Stimulated activated naive CD8-positive, alpha-beta T cell treated with anti-CD3 and anti-CD28 coated beads, Interleukin-15, amount 100 ng/mL, for 72 hours (primary cell): Measurements from ENCODE around the gene TOR4A.
"Not testable (repeated sequence)": the region's sequence is repeated elsewhere in the genome, so short reads cannot be mapped to it uniquely, and the experiment has no call there.

Experiments
- ATAC-seq: fragments of 150-1000 bp; cut with Tn5 transposase; 2 replicates; pipeline ENCODE4 v1.10.0; 2021; ENCODE audit warnings: mild to moderate bottlenecking, moderate library complexity
- DNase-seq, 2 donors: peaks; one replicate each; pipeline ENCODE4 v3.0.0; 2021 to 2022
- H3K27ac Mint-ChIP-seq, 2 donors: one replicate each; pipeline ENCODE4 v1.8.0; 2022; ENCODE audit warnings: mild to moderate bottlenecking in 2 of 2, mixed read lengths in 2 of 2, moderate library complexity in 2 of 2
- H3K27me3 Mint-ChIP-seq: one replicate; pipeline ENCODE4 v1.8.0; 2022; ENCODE audit warnings: mixed read lengths
- H3K4me1 Mint-ChIP-seq: one replicate; pipeline ENCODE4 v1.8.0; 2022; ENCODE audit warnings: mild to moderate bottlenecking, mixed read lengths
- H3K4me3 Mint-ChIP-seq, 2 donors: one replicate each; pipeline ENCODE4 v1.8.0; 2022; ENCODE audit warnings: mild to moderate bottlenecking in 2 of 2, mixed read lengths in 2 of 2, moderate library complexity in 1 of 2
- H3K9me3 Mint-ChIP-seq, 2 donors: one replicate each; pipeline ENCODE4 v1.8.0; 2022; ENCODE audit warnings: mixed read lengths in 2 of 2

The TOR4A gene

GRCh38 chr9:137317718-137318511 lies 40.4 kb downstream of the TOR4A start:
- Mint-ChIP-seq H3K27ac (peak overlapping the region in 1 of 2 donors; percentile 65), H3K4me3 (peak overlapping the region in 1 of 2 donors; percentile 41), H3K27me3 (peaks cover 8% of the 10 kb centered on the region), H3K4me1 (peaks cover 34% of the 10 kb centered on the region), H3K9me3 (no peaks in the 10 kb centered on the region)
- no peak for DNase-seq
- no peak for ATAC-seq

DNA sequence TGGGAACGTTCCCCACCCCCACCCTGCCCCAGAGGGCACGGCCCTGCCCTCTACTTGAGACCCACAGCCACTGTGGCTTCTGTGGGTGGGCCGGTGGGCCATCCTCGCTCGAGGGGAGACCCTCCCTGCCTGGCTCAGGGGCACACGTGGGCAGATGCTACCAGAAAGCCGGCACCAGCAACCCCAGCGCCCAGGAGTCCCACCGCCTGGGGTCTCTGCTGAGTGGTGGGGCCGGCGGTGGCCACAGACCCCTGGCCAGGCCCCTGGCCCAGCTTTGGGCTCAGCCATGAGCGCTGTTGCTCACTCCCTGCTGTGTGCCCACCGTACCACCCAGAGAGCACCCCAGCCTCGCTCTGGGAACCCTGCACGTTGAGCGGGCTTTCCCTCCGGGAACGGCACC lies 41.1 kb downstream of the TOR4A start:
- no peaks in the 10 kb centered on the region for H3K9me3 Mint-ChIP-seq
- no peak overlapping the region for H3K4me3 Mint-ChIP-seq
- H3K27ac Mint-ChIP-seq = no peak overlapping the region
- peaks cover 8% of the 10 kb centered on the region for H3K27me3 Mint-ChIP-seq
- H3K4me1 Mint-ChIP-seq = peaks cover 34% of the 10 kb centered on the region
- DNase-seq = no peak
- ATAC-seq = no peak

DNA sequence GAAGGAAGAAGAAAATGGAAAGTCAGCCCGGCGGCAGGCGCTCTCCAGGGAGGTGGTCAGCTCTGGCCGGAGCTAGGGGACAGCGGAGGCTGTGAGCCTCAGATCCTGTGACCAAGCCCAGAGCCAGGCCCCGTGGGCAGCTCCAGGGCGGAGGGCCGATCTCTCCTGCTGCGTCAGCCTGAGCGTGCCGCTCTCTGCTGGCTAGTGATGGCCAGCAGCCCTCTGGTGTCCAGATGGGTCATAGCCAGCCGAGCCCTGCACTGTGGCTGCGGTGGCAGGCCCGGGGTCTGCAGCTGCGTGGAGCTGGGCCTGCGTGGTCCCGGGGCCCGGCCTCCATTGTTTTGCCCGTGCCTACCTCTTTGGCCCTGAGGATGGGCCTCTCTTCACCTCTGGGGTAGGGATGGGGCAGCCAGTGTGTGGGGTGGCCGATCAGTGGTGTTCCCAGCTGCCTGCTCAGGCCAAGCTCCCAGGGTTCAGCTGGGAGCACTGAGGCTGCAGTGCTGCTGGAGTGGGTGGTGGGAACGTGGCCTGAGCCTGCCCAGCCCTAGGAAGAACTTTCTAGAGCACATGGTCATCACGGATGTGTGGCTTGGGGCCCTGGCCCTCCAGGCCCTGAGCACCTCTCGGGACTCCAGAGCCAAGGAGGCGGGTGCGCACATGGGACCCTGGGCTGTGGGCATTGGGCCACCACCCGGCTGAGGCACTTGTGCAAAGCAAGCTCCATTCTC lies 41.6 kb downstream of the TOR4A start:
- H3K4me1 Mint-ChIP-seq = peaks cover 34% of the 10 kb centered on the region
- no peak overlapping the region for H3K4me3 Mint-ChIP-seq
- ATAC-seq (no peak), DNase-seq (no peak)
- H3K27me3 Mint-ChIP-seq = peaks cover 8% of the 10 kb centered on the region
- no peak overlapping the region for H3K27ac Mint-ChIP-seq
- no peaks in the 10 kb centered on the region for H3K9me3 Mint-ChIP-seq

DNA sequence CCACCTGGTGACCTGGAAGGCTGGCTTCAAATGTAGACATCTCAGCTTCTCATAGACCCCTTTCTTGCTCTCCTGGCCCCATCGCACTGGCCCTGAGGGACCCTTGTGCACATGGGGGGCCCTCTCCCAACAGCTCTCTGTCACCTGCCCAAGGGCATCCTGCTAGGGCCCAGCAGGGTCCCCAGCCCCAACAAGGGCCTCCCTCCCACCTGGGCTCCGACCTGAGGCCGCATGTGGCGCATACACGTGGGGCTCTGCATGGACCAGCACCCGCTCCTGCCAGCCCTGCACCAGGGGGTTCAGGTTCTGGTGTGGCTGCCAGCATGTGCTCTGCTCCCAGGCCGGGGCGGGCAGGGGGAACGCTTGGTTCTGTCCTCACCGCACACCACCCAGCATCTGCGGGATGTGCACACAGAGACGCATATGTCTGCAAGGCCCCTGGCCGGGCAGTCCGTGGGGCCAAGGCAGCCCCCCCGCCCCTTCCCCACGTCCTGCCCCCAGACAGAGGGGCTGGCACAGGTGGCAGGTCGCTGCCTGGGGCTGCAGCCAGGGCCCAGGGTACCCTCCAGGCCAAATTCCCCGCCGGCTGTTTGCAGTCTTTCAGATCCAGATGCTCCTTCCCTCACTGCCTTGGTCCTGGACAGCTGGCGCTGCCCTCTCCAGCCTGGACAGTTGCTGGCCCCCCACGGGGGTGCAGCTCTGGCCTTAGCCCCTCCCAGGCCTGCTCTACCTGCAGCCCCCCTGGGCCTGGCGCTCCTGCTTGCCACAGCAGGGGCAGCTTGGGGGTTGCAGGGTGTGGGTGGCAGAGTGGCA lies 42.4 kb downstream of the TOR4A start:
- H3K4me3 Mint-ChIP-seq = peak overlapping the region in 1 of 2 donors; percentile 73
- peaks cover 34% of the 10 kb centered on the region for H3K4me1 Mint-ChIP-seq
- peak in 1 of 2 donors; percentile 11 for DNase-seq
- peak overlapping the region in 1 of 2 donors; percentile 93 for H3K27ac Mint-ChIP-seq
- H3K9me3 Mint-ChIP-seq = no peaks in the 10 kb centered on the region
- peaks cover 8% of the 10 kb centered on the region for H3K27me3 Mint-ChIP-seq
- ATAC-seq = no peak

GRCh38 chr9:137320555-137321384 lies 43.2 kb downstream of the TOR4A start:
- H3K4me1 Mint-ChIP-seq = peaks cover 36% of the 10 kb centered on the region
- peak overlapping the region; percentile 45 to 73 for H3K4me3 Mint-ChIP-seq
- H3K9me3 Mint-ChIP-seq = no peaks in the 10 kb centered on the region
- H3K27ac Mint-ChIP-seq = peak overlapping the region in 1 of 2 donors; percentile 93
- peak; percentile 27 to 31 for DNase-seq
- ATAC-seq = peak; percentile 44
- H3K27me3 Mint-ChIP-seq = peaks cover 8% of the 10 kb centered on the region

GRCh38 chr9:137321726-137322361 lies 44.3 kb downstream of the TOR4A start:
- H3K9me3 Mint-ChIP-seq = peaks cover 0 to 3% of the 10 kb centered on the region in 2 donors
- DNase-seq (no peak), ATAC-seq (no peak)
- no peak overlapping the region for H3K27ac Mint-ChIP-seq
- H3K27me3 Mint-ChIP-seq = peaks cover 13% of the 10 kb centered on the region
- peaks cover 40% of the 10 kb centered on the region for H3K4me1 Mint-ChIP-seq
- H3K4me3 Mint-ChIP-seq = no peak overlapping the region

DNA sequence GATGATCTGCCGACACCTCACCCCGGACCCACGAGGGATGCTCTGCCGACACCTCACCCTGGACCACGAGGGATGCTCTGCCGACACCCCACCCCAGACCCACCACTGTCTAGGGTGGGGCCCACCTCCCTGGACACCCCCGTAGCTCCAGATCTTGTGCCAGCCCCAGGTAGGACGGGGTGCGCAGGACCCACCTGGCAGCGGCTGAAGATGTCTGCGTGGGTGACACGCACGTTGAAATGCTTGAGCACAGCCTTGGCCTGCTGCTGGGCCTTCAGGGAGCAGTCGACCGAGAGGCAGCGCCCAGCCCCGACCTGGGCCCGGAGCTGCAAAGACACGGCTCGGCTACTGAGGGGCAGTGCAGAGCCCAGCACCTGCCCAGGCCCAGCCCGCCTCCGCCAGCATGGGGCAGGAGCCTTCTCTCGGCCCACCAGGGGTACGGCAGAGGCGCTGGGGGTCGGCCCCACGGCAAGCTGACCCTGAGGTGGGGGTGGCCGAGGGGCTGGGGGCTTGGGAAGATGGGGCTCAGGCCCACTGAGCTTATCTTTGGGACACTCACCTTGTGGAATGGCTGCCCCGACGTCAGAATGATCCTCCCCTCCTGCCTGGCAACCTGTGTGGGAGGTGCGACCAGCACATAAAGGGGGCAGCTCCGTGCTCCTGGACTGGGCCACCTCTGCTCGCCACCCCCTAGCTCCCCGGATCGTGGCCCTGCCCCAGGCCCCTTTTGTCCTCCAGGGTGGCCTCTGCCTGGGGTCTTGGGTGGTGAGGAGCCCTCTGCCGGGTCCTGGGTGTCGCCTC lies 46.2 kb downstream of the TOR4A start:
- no peak for DNase-seq
- H3K4me1 Mint-ChIP-seq = peaks cover 41% of the 10 kb centered on the region
- H3K4me3 Mint-ChIP-seq = no peak overlapping the region
- H3K27me3 Mint-ChIP-seq = peaks cover 15% of the 10 kb centered on the region
- no peak overlapping the region for H3K27ac Mint-ChIP-seq
- H3K9me3 Mint-ChIP-seq = peaks cover 0 to 13% of the 10 kb centered on the region in 2 donors
- ATAC-seq = no peak

GRCh38 chr9:137325124-137325523 lies 47.6 kb downstream of the TOR4A start:
- ATAC-seq (no peak), DNase-seq (no peak)
- no peak overlapping the region for H3K4me3 Mint-ChIP-seq
- no peak overlapping the region for H3K27ac Mint-ChIP-seq
- peaks cover 15% of the 10 kb centered on the region for H3K27me3 Mint-ChIP-seq
- peaks cover 4 to 17% of the 10 kb centered on the region in 2 donors for H3K9me3 Mint-ChIP-seq
- peaks cover 27% of the 10 kb centered on the region for H3K4me1 Mint-ChIP-seq

GRCh38 chr9:137325799-137326198 lies 48.3 kb downstream of the TOR4A start:
- Mint-ChIP-seq H3K27me3 (peaks cover 15% of the 10 kb centered on the region), H3K27ac (no peak overlapping the region), H3K9me3 (peaks cover 9 to 18% of the 10 kb centered on the region in 2 donors), H3K4me3 (no peak overlapping the region), H3K4me1 (peaks cover 20% of the 10 kb centered on the region)
- ATAC-seq (no peak), DNase-seq (no peak)

DNA sequence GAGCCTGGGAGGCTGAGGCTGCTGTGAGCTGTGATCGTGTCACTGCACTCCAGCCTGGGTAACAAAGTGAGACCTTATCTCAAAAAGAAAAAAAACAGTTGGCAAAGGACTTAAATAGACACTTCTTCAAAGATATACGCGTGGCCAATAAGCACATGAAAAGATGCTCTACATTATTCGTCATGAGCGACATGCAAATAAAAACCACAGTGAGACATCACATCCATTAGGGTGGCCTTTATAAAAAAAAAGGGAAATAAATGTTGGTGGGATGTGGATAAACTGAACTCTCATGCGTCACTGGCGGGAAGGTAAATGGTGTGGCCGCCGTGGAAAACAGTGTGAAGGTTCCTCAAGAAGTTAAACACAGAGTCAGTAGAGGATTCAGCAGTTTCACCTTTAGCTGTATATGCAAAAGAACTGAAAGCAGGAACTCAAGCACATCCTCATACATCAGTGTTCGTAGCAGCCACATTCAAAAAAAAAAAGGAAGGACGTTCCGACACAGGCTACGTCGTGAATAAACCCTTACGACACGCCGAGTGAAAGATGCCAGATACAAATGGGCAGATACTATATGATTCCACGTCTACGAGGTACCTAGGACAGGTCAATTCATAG lies 49.0 kb downstream of the TOR4A start:
- peak overlapping the region; percentile 4 to 31 for H3K27ac Mint-ChIP-seq
- peaks cover 18% of the 10 kb centered on the region for H3K4me1 Mint-ChIP-seq
- H3K9me3 Mint-ChIP-seq = peaks cover 9 to 18% of the 10 kb centered on the region in 2 donors
- ATAC-seq (peak; percentile 71), DNase-seq (peak in 1 of 2 donors; percentile 19)
- peaks cover 15% of the 10 kb centered on the region for H3K27me3 Mint-ChIP-seq
- H3K4me3 Mint-ChIP-seq = peak overlapping the region; percentile 36 to 61

GRCh38 chr9:137327641-137328550 lies 50.4 kb downstream of the TOR4A start:
- DNase-seq, H3K4me3 Mint-ChIP-seq, ATAC-seq: not testable (repeated sequence)
- peak overlapping the region; percentile 12 to 85 for H3K27ac Mint-ChIP-seq
- H3K4me1 Mint-ChIP-seq = peaks cover 18% of the 10 kb centered on the region
- H3K9me3 Mint-ChIP-seq = peaks cover 9 to 18% of the 10 kb centered on the region in 2 donors
- peaks cover 15% of the 10 kb centered on the region for H3K27me3 Mint-ChIP-seq

- Mint-ChIP-seq H3K27me3 (peaks cover 15% of the 10 kb centered on the region), H3K4me1 (peaks cover 18% of the 10 kb centered on the region), H3K9me3 (peaks cover 9 to 18% of the 10 kb centered on the region in 2 donors)
- H3K27ac Mint-ChIP-seq, DNase-seq, H3K4me3 Mint-ChIP-seq, ATAC-seq: not testable (repeated sequence)
Measured at GRCh38 chr9:137329590-137329989, 52.1 kb downstream of the TOR4A start.
